ENCODE measurements around the gene RRAD.

RRAD gene

DNA sequence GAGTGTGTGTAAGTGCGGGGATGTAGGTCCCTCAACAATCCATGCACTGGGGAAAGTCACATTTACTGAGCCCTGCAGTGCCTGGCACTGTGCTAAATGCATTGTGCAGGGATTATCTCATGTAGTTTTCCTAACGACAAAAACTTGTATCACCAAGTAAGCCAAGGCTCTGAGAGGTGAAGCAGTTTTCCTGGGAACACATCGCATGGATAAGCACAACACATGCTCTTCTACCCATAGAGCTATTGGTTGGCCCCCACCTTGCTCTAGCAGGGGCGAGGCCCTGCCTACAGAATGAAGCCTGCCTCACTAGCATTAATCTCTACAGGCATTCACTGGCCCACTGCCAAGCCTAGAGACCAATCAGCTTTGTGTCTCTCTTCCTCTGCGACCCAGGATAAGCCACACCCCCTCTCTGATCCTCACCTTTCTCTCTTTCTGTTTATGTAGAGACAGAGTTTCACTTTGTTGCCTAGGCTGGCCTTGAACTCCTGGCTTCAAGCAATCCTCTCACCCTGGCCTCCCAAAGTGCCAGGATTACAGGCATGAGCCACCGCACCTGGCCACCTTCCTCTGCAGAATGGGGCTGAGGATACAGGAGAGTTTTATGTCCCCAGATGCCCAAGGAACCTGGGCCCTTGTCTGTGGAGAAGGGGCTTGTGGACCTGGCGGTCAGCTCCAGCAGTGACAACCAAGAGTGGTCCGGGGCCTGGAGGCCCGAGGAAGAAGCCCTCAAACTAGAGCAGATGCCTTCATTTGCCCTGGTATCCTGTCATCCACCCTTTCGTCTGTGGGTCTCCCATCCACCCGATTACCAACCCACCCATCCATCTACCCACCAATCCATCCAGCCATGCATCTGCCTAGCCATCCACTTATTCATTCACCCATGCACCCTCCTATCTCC lies 19.4 kb downstream of the RRAD start:
- Histone ChIP-seq H3K4me3 (replicated peaks; ENCODE audit: low read depth, low read length) (no peak overlapping the region), H3K36me3 (ENCODE audit: control insufficient read depth, insufficient read depth, low read length) (no peaks in the 10 kb centered on the region), H3K27me3 (replicated peaks; ENCODE audit: control insufficient read depth, insufficient read depth, low read length) (no peaks in the 10 kb centered on the region; the same call in 1 of the 2 replicates)
- no peak for DNase-seq (ENCODE audit: extremely low read depth, insufficient read length)
- TF ChIP-seq, protein P1, sequence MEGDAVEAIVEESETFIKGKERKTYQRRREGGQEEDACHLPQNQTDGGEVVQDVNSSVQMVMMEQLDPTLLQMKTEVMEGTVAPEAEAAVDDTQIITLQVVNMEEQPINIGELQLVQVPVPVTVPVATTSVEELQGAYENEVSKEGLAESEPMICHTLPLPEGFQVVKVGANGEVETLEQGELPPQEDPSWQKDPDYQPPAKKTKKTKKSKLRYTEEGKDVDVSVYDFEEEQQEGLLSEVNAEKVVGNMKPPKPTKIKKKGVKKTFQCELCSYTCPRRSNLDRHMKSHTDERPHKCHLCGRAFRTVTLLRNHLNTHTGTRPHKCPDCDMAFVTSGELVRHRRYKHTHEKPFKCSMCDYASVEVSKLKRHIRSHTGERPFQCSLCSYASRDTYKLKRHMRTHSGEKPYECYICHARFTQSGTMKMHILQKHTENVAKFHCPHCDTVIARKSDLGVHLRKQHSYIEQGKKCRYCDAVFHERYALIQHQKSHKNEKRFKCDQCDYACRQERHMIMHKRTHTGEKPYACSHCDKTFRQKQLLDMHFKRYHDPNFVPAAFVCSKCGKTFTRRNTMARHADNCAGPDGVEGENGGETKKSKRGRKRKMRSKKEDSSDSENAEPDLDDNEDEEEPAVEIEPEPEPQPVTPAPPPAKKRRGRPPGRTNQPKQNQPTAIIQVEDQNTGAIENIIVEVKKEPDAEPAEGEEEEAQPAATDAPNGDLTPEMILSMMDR (IDR thresholded peaks at IDR 0.05; ENCODE audit: insufficient read depth, low read length, poor library complexity, severe bottlenecking), result no peak

DNA sequence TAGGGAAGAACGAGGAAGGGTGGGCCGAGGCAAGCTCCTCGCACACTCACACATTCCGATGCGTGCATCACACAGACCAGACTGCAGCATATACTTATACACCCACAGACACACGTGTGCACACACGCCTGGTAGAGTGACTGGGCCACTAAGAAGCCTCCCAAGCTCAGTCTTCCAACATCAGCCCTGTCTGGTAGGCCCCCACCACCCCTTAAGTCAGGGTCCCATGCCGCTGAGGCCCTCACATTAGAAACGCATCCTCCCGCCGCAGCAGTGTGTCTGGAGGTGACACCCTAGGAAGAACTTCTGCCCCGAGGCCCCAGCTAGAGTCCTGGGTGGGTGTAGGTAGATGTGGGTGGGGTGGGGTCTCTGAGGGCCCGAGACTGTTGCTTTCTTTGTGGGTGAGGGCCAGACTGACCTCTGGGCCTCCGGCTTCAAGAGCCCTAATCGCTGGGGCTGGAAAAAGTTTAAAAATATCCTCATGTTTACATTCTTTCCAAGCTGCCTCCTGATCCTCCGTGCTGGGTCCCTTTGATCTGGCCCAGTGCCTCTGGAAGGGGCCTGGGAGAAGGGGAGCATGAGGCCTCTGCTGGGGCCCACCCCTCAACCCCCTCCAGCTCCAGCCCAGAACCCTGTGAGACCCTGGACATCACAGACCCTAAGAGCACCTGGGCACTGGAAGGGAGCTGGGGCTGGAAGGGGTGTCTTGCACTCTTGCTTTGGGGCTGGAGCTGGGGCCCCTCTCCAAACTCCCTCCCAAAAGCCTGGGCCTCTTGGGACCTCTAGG lies 20.3 kb downstream of the RRAD start:
- H3K4me3 ChIP-seq (replicated peaks; ENCODE audit: low read depth, low read length), result no peak overlapping the region
- no peaks in the 10 kb centered on the region for H3K36me3 ChIP-seq (ENCODE audit: control insufficient read depth, insufficient read depth, low read length)
- no peak for DNase-seq (ENCODE audit: extremely low read depth, insufficient read length)
- TF ChIP-seq, protein P1 (IDR thresholded peaks at IDR 0.05; ENCODE audit: insufficient read depth, low read length, poor library complexity, severe bottlenecking), result no peak
- H3K27me3 ChIP-seq (replicated peaks; ENCODE audit: control insufficient read depth, insufficient read depth, low read length), result no peaks in the 10 kb centered on the region; the same call in 1 of the 2 replicates

DNA sequence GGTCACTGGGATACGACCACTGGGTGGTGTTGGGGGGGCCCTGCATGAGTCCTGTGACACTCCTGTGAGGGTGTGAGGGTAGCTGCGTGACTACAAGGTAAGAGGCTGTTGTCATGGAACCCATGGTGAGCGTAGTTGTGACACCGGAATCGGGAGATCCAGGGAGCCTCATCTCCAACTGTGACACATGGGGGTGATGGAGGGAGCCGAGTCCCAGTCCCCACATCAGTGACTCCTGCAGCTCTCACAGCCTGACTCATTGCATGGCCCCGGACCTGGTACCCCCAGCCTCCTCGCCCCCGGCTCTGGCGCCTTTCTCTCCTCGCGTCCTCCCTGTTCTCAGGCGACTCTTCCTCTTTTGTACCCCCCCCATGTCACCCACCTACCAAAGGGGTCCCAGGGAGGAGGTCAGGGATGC lies 20.9 kb downstream of the RRAD start:
- Histone ChIP-seq H3K27me3 (replicated peaks; ENCODE audit: control insufficient read depth, insufficient read depth, low read length) (no peaks in the 10 kb centered on the region; the same call in 1 of the 2 replicates), H3K36me3 (ENCODE audit: control insufficient read depth, insufficient read depth, low read length) (no peaks in the 10 kb centered on the region), H3K4me3 (replicated peaks; ENCODE audit: low read depth, low read length) (no peak overlapping the region)
- TF ChIP-seq, protein P1 (IDR thresholded peaks at IDR 0.05; ENCODE audit: insufficient read depth, low read length, poor library complexity, severe bottlenecking), result no peak
- no peak for DNase-seq (ENCODE audit: extremely low read depth, insufficient read length)

DNA sequence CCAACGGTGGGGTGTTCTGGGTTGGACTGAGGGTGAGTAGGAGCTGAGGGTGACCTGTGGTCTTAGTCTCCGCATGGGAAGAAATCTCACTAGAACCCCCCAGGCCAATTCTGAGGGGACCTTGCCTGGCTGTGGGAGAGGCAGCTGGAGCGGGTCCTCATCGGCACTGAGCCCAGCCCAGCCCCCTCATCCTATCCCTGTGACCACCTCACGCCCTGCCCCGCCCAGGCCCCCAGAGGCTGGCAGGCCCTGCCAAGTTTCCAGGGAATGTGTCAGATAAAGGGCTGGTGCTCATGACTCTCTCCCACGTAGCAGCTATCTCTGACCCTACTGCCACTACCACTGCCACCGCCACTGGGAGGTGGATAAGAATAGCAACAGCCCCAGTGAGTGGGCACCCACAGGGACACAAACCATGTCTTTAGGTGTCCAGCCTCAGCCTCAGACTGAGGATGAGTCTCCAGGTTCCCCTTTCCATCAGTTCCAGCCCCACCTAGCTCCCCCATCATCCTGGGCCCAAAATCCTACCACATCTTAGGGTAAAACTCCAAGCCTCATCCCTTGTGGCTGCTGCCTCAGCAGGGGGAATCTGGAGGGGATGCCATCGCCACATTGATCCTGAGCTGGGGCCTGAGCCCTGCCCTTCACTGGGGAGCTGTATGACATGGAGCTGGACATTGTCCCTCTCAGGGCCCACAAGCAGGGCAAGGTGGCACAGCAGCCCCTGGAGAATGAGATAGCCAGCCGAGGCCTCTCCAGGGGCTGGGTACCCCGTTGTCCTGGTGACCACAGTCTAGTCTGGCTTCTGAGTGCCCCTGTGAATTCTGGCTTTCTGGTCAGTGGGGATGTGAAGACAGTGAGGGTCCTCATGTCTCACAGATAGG lies 21.5 kb downstream of the RRAD start:
- TF ChIP-seq, protein P1 (IDR thresholded peaks at IDR 0.05; ENCODE audit: insufficient read depth, low read length, poor library complexity, severe bottlenecking), result no peak
- no peaks in the 10 kb centered on the region for H3K36me3 ChIP-seq (ENCODE audit: control insufficient read depth, insufficient read depth, low read length)
- no peak overlapping the region for H3K4me3 ChIP-seq (replicated peaks; ENCODE audit: low read depth, low read length)
- DNase-seq (ENCODE audit: extremely low read depth, insufficient read length), result no peak
- no peaks in the 10 kb centered on the region; the same call in 1 of the 2 replicates for H3K27me3 ChIP-seq (replicated peaks; ENCODE audit: control insufficient read depth, insufficient read depth, low read length)

All from GM06990 (cell line).